Endothelial cell of umbilical vein (primary cell): ENCODE results near the gene VAV2. TPM values are rescaled to one million over a fixed set of nuclear protein-coding genes. Genes with fewer than 3 reads are reported as not detected.

Experiments
- BruUV-seq: library from RNA; stranded (reverse); fragments of 400-500 nt; replicated peaks from 2 replicates; lab custom pipeline; 2021; lab: Mats Ljungman, UMichigan
- CTCF ChIA-PET: fragments of 300-600, 350-600 bp; sonication (Branson Sonifier 250); formaldehyde crosslinking; loops from one replicate; lab custom pipeline; 2021; ENCODE audit warnings: antibody characterized with exemption, inconsistent platforms; lab: Charles Lee
- POLR2A ChIA-PET: fragments of 300-600, 350-600 bp; sonication (Branson Sonifier 250); formaldehyde crosslinking; loops from one replicate; lab custom pipeline; 2021; ENCODE audit warnings: antibody characterized with exemption, inconsistent platforms; lab: Charles Lee
- DNase-seq: peaks from one replicate; pipeline ENCODE4 v3.0.0-alpha.2; 2011; ENCODE audit warnings: low read depth, low spot score
- FAIRE-seq: peaks from 2 replicates; lab custom pipeline; 2011; peaks lifted over from hg19 to GRCh38; lab: Jason Lieb, UNC
- H2AFZ ChIP-seq: 2 replicates; pipeline ENCODE4 v1.6.0; 2012; ENCODE audit warnings: low read depth, low read length, control low read depth, inconsistent platforms
- H3K27ac ChIP-seq: 2 replicates; pipeline ENCODE4 v1.5.1; 2011; ENCODE audit warnings: low read depth, mild to moderate bottlenecking, control low read depth, low read length, moderate library complexity; ENCODE audit not compliant: insufficient read depth
- H3K27me3 ChIP-seq, 2 experiments: 2 replicates each; pipeline versions ENCODE4 v1.6.0 to v1.6.1; 2011; ENCODE audit warnings: low read length in 2 of 2, mixed read lengths in 1 of 2; ENCODE audit not compliant: control insufficient read depth in 2 of 2, insufficient read depth in 2 of 2
- H3K36me3 ChIP-seq, 2 experiments: 2 replicates in 1 of 2; 3 replicates in 1 of 2; pipeline ENCODE4 v1.5.1; 2011; ENCODE audit warnings: low read length in 2 of 2, mild to moderate bottlenecking in 1 of 2, moderate library complexity in 1 of 2; ENCODE audit not compliant: control insufficient read depth in 2 of 2, insufficient read depth in 2 of 2; ENCODE audit errors: extremely low read depth in 1 of 2
- H3K4me1 ChIP-seq: 3 replicates; pipeline ENCODE4 v1.5.1; 2011; ENCODE audit warnings: mild to moderate bottlenecking, low read length; ENCODE audit not compliant: control insufficient read depth, insufficient read depth; ENCODE audit errors: extremely low read depth
- H3K4me2 ChIP-seq: 2 replicates; pipeline ENCODE4 v1.6.1; 2011; ENCODE audit warnings: low read length, control low read depth, mixed read lengths; ENCODE audit not compliant: insufficient read depth
- H3K4me3 ChIP-seq, 3 experiments: fragments of 200-600 bp in 1 of 3; sonication (generic), shearing (Covaris generic) in 1 of 3; replicated peaks in 1 of 3; 2 replicates each; pipeline ENCODE4 v1.5.1; 2011 to 2016; ENCODE audit warnings: control low read depth in 3 of 3, low read length in 3 of 3, mild to moderate bottlenecking in 2 of 3, inconsistent platforms in 1 of 3, low read depth in 1 of 3, moderate library complexity in 1 of 3; ENCODE audit not compliant: insufficient read depth in 1 of 3
- H3K79me2 ChIP-seq: 2 replicates; pipeline ENCODE4 v1.6.0; 2012; ENCODE audit warnings: low read length, inconsistent platforms; ENCODE audit not compliant: control insufficient read depth, insufficient read depth
- H3K9ac ChIP-seq: replicated peaks from 2 replicates; pipeline ENCODE3; 2011; ENCODE audit warnings: low read length, control low read depth; ENCODE audit not compliant: insufficient read depth; ENCODE audit errors: extremely low read depth
- H3K9me1 ChIP-seq: replicated peaks from 3 replicates; pipeline ENCODE4 v1.6.0; 2011; ENCODE audit warnings: mild to moderate bottlenecking, low read length; ENCODE audit not compliant: control insufficient read depth, insufficient read depth; ENCODE audit errors: extremely low read depth
- H3K9me3 ChIP-seq: replicated peaks from 2 replicates; pipeline ENCODE4 v1.5.1; 2012; ENCODE audit warnings: low read length, inconsistent platforms; ENCODE audit not compliant: control insufficient read depth, insufficient read depth
- H4K20me1 ChIP-seq: replicated peaks from 2 replicates; pipeline ENCODE3; 2011; ENCODE audit warnings: mild to moderate bottlenecking, low read length; ENCODE audit not compliant: control insufficient read depth, insufficient read depth; ENCODE audit errors: extremely low read depth
- CTCF ChIP-seq, 2 donors: IDR thresholded peaks; 1 replicate in 1 of 2; 2 replicates in 1 of 2; pipeline ENCODE4 v1.5.1; 2011; ENCODE audit warnings: low read length in 2 of 2, mild to moderate bottlenecking in 2 of 2, moderate library complexity in 2 of 2, control low read depth in 1 of 2, inconsistent platforms in 1 of 2, low read depth in 1 of 2; ENCODE audit not compliant: insufficient read depth in 1 of 2; ENCODE audit errors: extremely low read depth in 1 of 2
- EZH2 ChIP-seq: IDR thresholded peaks from 2 replicates; pipeline ENCODE4 v1.6.1; 2012; ENCODE audit warnings: borderline replicate concordance, low read depth, mild to moderate bottlenecking, moderate library complexity, low read length, inconsistent platforms; ENCODE audit not compliant: severe bottlenecking
- FOS ChIP-seq: IDR thresholded peaks from 2 replicates; pipeline ENCODE4 v1.6.1; 2011; ENCODE audit warnings: mild to moderate bottlenecking, low read length, moderate library complexity, borderline replicate concordance; ENCODE audit not compliant: insufficient read depth
- GATA2 ChIP-seq: IDR thresholded peaks from 2 replicates; pipeline ENCODE4 v1.7.0; 2011; ENCODE audit warnings: low read depth, mild to moderate bottlenecking, moderate library complexity, mixed read lengths, low read length; ENCODE audit not compliant: insufficient read length, insufficient read depth
- JUN ChIP-seq: IDR thresholded peaks from 2 replicates; pipeline ENCODE4 v1.6.1; 2011; ENCODE audit warnings: borderline replicate concordance, low read depth; ENCODE audit not compliant: insufficient read length, insufficient read depth
- MAX ChIP-seq: IDR thresholded peaks from 2 replicates; pipeline ENCODE4 v1.6.1; 2011; ENCODE audit not compliant: insufficient read depth, insufficient read length
- MYC ChIP-seq: IDR thresholded peaks from one replicate; pipeline ENCODE4 v1.6.1; 2011; ENCODE audit warnings: mild to moderate bottlenecking, low read depth, low read length
- POLR2A ChIP-seq: IDR thresholded peaks from 2 replicates; pipeline ENCODE4 v1.6.1; 2012; ENCODE audit warnings: low read depth, mild to moderate bottlenecking, control low read depth, low read length
- POLR2AphosphoS5 ChIP-seq: IDR thresholded peaks from 2 replicates; pipeline ENCODE4 v1.6.1; 2012; ENCODE audit warnings: low read depth, mild to moderate bottlenecking, control low read depth, low read length, moderate library complexity; ENCODE audit not compliant: insufficient read depth
- dilution Hi-C: fragments of 300-500 bp; cut with MboI; formaldehyde crosslinking; loops from one replicate; pipeline ENCODE4 v1.15.0; 2019; ENCODE audit warnings: low sequenced_read_pairs; ENCODE audit not compliant: extremely low pct_ligation_motif_present
- intact Hi-C: fragments of 100-400 bp; cut with micrococcal nuclease; formaldehyde crosslinking; loops from one replicate; pipeline ENCODE4 v1.10.0; 2022
- polyA plus RNA-seq, 4 experiments: library from polyadenylated mRNA; depleted of rRNA in 3 of 4; stranded (reverse) in 3 of 4; unstranded in 1 of 4; fragments of >200 nt; gene quantifications; 2 replicates each; pipeline versions ENCODE4 v1.2.1 to v1.2.3, GENCODE V29; 2011 to 2012; ENCODE audit warnings: missing spikeins in 1 of 4
- total RNA-seq: library from RNA; stranded (reverse); gene quantifications from 2 replicates; pipeline ENCODE4 v1.2.3, GENCODE V29; 2021

VAV2 gene
- total and polyA plus RNA-seq, 2 donors (not counting 3 experiments of a cell fraction or from before 2014, with no cell fraction given) = 10.6 to 30.6 TPM

- BruUV-seq = no TSS peak
- intact Hi-C loops (no loop called here), dilution Hi-C loops (no loop called here)
- FAIRE-seq (no peak), DNase-seq (no peak)
- Histone ChIP-seq H3K27me3 (no peaks in the 10 kb centered on the region), H3K9me3 (no peaks in the 10 kb centered on the region), H3K9me1 (no peaks in the 10 kb centered on the region), H3K36me3 (no peaks in the 10 kb centered on the region), H3K79me2 (no peaks in the 10 kb centered on the region), H3K4me2 (no peak overlapping the region), H3K27ac (no peak overlapping the region), H3K9ac (no peak overlapping the region), H2AFZ (no peak overlapping the region), H3K4me3 (no peak overlapping the region), H3K4me1 (no peaks in the 10 kb centered on the region), H4K20me1 (no peaks in the 10 kb centered on the region)
- CTCF ChIA-PET = interaction anchor here (2.1 kb wide), 1 partner anchor 29 kb away, joined by 7 read pairs; no protein-coding TSS in a partner anchor
- POLR2A ChIA-PET = no interaction called here
- no peak for TF ChIP-seq POLR2A
- TF ChIP-seq GATA2 = no peak
- TF ChIP-seq MYC = no peak
- TF ChIP-seq FOS = no peak
- no peak for TF ChIP-seq EZH2
- no peak for TF ChIP-seq JUN
- TF ChIP-seq CTCF (IDR thresholded peaks at IDR 0.05; ENCODE audit: extremely low read depth in 1 of 2, insufficient read depth in 1 of 2, low read depth in 1 of 2, low read length in 2 of 2) = no peak
- no peak for TF ChIP-seq POLR2AphosphoS5
- no peak for TF ChIP-seq MAX
Measured at GRCh38 chr9:133713960-133714495, 278.1 kb downstream of the VAV2 start.
